WTC11 (cell line): ENCODE measurements around the gene UGT2A2. TPM values are rescaled to one million over a fixed set of nuclear protein-coding genes. Genes with fewer than 3 reads are reported as not detected.
"Not testable (repeated sequence)": the region's sequence is repeated elsewhere in the genome, so short reads cannot be mapped to it uniquely, and the experiment has no call there.

Source experiments
- ATAC-seq: fragments of 200-7000 bp; cut with Tn5 transposase; 2 replicates; pipeline ENCODE4 v1.10.0; 2021; ENCODE audit warnings: mild to moderate bottlenecking, moderate library complexity
- CTCF ChIA-PET: fragments of 300-600 bp; sonication (Branson Sonifier 250); formaldehyde crosslinking; loops from one replicate; lab custom pipeline; 2021; ENCODE audit warnings: antibody characterized with exemption; lab: Charles Lee
- POLR2A ChIA-PET: fragments of 350-600 bp; sonication (Branson Sonifier 250); formaldehyde crosslinking; loops from one replicate; lab custom pipeline; 2021; ENCODE audit warnings: antibody characterized with exemption; lab: Charles Lee
- DNase-seq: peaks from one replicate; pipeline ENCODE4 v3.0.0; 2021; ENCODE audit warnings: low spot score
- H3K27ac Mint-ChIP-seq: 2 replicates; pipeline ENCODE4 v1.8.0; 2021; ENCODE audit warnings: mixed read lengths
- H3K27me3 Mint-ChIP-seq: 2 replicates; pipeline ENCODE4 v1.8.0; 2021; ENCODE audit warnings: low read depth, mild to moderate bottlenecking, moderate library complexity, mixed read lengths
- H3K36me3 Mint-ChIP-seq: 2 replicates; pipeline ENCODE4 v1.8.0; 2021; ENCODE audit warnings: mixed read lengths
- H3K4me1 Mint-ChIP-seq: 2 replicates; pipeline ENCODE4 v1.8.0; 2022; ENCODE audit warnings: mixed read lengths
- H3K4me3 Mint-ChIP-seq: 2 replicates; pipeline ENCODE4 v1.8.0; 2021; ENCODE audit warnings: mild to moderate bottlenecking, moderate library complexity, mixed read lengths
- H3K9me3 Mint-ChIP-seq: 2 replicates; pipeline ENCODE4 v1.8.0; 2021; ENCODE audit warnings: mixed read lengths
- ATF3 ChIP-seq: sonication (generic); formaldehyde crosslinking; conservative IDR thresholded peaks from 2 replicates; pipeline ENCODE4 v1.8.1; 2022; ENCODE audit warnings: mild to moderate bottlenecking, missing genetic modification reagents
- CBFB ChIP-seq: sonication (generic); formaldehyde crosslinking; IDR thresholded peaks from 2 replicates; pipeline ENCODE4 v1.8.1; 2022; ENCODE audit warnings: mild to moderate bottlenecking, low read depth, missing genetic modification reagents
- CREB1 ChIP-seq: sonication (generic); formaldehyde crosslinking; IDR thresholded peaks from 2 replicates; pipeline ENCODE4 v1.8.0; 2023; ENCODE audit warnings: mild to moderate bottlenecking, missing genetic modification reagents
- ERG ChIP-seq: fragments of 250-450 bp; sonication (Bioruptor Pico); IDR thresholded peaks from 2 replicates; pipeline ENCODE4 v1.8.0; 2021; ENCODE audit warnings: mild to moderate bottlenecking
- FOXK1 ChIP-seq: sonication (generic); formaldehyde crosslinking; IDR thresholded peaks from 2 replicates; pipeline ENCODE4 v1.8.0; 2022; ENCODE audit warnings: mild to moderate bottlenecking, moderate library complexity, missing genetic modification reagents
- JAZF1 ChIP-seq: fragments of 250-450 bp; sonication (Bioruptor Pico); IDR thresholded peaks from 2 replicates; pipeline ENCODE4 v1.9.0; 2021; ENCODE audit warnings: moderate library complexity, mild to moderate bottlenecking, inconsistent platforms
- KAT7 ChIP-seq: sonication (generic); formaldehyde crosslinking; IDR thresholded peaks from 2 replicates; pipeline ENCODE4 v1.8.1; 2023; ENCODE audit warnings: missing genetic modification reagents, mild to moderate bottlenecking, borderline replicate concordance
- MLX ChIP-seq: sonication (generic); formaldehyde crosslinking; IDR thresholded peaks from 2 replicates; pipeline ENCODE4 v1.8.1; 2023; ENCODE audit warnings: mild to moderate bottlenecking, missing genetic modification reagents, moderate library complexity
- NR1H2 ChIP-seq: sonication (generic); formaldehyde crosslinking; IDR thresholded peaks from 2 replicates; pipeline ENCODE4 v1.9.0; 2021; ENCODE audit warnings: mild to moderate bottlenecking, moderate library complexity, missing genetic modification reagents
- NR3C1 ChIP-seq: sonication (generic); formaldehyde crosslinking; conservative IDR thresholded peaks from 2 replicates; pipeline ENCODE4 v1.8.1; 2023; ENCODE audit warnings: low read depth, mild to moderate bottlenecking, missing genetic modification reagents
- SMAD3 ChIP-seq: sonication (generic); formaldehyde crosslinking; IDR thresholded peaks from 2 replicates; pipeline ENCODE4 v1.8.0; 2022; ENCODE audit warnings: missing genetic modification reagents, mild to moderate bottlenecking, borderline replicate concordance
- SMAD4 ChIP-seq: sonication (generic); formaldehyde crosslinking; IDR thresholded peaks from 2 replicates; pipeline ENCODE4 v1.8.0; 2022; ENCODE audit warnings: mild to moderate bottlenecking, missing genetic modification reagents
- USF1 ChIP-seq: sonication (generic); formaldehyde crosslinking; IDR thresholded peaks from 2 replicates; pipeline ENCODE4 v1.8.0; 2022; ENCODE audit warnings: mild to moderate bottlenecking, missing genetic modification reagents
- USF2 ChIP-seq: sonication (generic); formaldehyde crosslinking; IDR thresholded peaks from 2 replicates; pipeline ENCODE4 v1.8.1; 2023; ENCODE audit warnings: mild to moderate bottlenecking, missing genetic modification reagents, moderate library complexity
- ZNF138 ChIP-seq: sonication (generic); formaldehyde crosslinking; conservative IDR thresholded peaks from 2 replicates; pipeline ENCODE4 v1.8.1; 2022; ENCODE audit warnings: mild to moderate bottlenecking, moderate library complexity, missing genetic modification reagents
- ZNF232 ChIP-seq: sonication (generic); formaldehyde crosslinking; IDR thresholded peaks from 2 replicates; pipeline ENCODE4 v1.8.0; 2022; ENCODE audit warnings: mild to moderate bottlenecking, missing genetic modification reagents
- ZNF423 ChIP-seq: fragments of 250-450 bp; sonication (Bioruptor Pico); IDR thresholded peaks from 2 replicates; pipeline ENCODE4 v2.1.2; 2022; ENCODE audit warnings: mild to moderate bottlenecking, moderate library complexity
- total RNA-seq: library from RNA; stranded (reverse); gene quantifications from 3 replicates; pipeline ENCODE4 v1.2.3, GENCODE V29; 2021
- TF ChIP-seq, protein P1 (sequence below): sonication (generic); formaldehyde crosslinking; IDR thresholded peaks from 2 replicates; pipeline ENCODE4 v1.8.0; 2023; ENCODE audit warnings: mild to moderate bottlenecking, missing genetic modification reagents
- TF ChIP-seq, protein P2 (sequence below): sonication (generic); formaldehyde crosslinking; IDR thresholded peaks from 2 replicates; pipeline ENCODE4 v1.8.0; 2022; ENCODE audit warnings: mild to moderate bottlenecking, missing genetic modification reagents

The UGT2A2 gene
- total RNA-seq, 1 experiment from 2014 or later, result not detected

DNA sequence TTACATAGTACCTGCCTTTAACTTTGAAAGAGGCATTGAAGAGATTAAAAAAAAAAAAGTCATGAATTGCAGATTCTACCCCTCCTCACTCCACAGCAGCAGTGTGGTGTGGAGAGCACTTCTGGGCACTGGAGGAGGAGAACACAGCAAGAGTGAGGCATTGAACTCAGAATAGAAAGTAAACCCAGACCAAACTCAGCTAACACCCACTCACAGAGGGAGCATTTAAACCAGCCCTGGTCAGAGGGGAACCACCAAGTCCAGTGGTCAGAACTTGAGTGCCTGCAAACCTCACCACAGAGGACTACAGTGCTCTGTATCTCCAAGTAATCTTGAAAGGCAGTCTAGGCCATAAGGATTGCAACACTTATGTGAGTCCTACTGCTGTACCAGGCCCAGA is 29.2 kb upstream of the UGT2A2 start:
- no peak for ATAC-seq
- Mint-ChIP-seq H3K9me3 (peaks cover 5% of the 10 kb centered on the region), H3K36me3 (peaks cover 5% of the 10 kb centered on the region), H3K27me3 (no peaks in the 10 kb centered on the region; the same call in 1 of the 2 replicates), H3K27ac (no peak overlapping the region), H3K4me1 (peaks cover 8% of the 10 kb centered on the region), H3K4me3 (no peak overlapping the region)
- ChIA-PET POLR2A (no interaction called here), CTCF (no interaction called here)
- no peak for DNase-seq
- TF ChIP-seq ZNF232 (CRISPR knock-in tag), result no peak
- TF ChIP-seq, protein P1, sequence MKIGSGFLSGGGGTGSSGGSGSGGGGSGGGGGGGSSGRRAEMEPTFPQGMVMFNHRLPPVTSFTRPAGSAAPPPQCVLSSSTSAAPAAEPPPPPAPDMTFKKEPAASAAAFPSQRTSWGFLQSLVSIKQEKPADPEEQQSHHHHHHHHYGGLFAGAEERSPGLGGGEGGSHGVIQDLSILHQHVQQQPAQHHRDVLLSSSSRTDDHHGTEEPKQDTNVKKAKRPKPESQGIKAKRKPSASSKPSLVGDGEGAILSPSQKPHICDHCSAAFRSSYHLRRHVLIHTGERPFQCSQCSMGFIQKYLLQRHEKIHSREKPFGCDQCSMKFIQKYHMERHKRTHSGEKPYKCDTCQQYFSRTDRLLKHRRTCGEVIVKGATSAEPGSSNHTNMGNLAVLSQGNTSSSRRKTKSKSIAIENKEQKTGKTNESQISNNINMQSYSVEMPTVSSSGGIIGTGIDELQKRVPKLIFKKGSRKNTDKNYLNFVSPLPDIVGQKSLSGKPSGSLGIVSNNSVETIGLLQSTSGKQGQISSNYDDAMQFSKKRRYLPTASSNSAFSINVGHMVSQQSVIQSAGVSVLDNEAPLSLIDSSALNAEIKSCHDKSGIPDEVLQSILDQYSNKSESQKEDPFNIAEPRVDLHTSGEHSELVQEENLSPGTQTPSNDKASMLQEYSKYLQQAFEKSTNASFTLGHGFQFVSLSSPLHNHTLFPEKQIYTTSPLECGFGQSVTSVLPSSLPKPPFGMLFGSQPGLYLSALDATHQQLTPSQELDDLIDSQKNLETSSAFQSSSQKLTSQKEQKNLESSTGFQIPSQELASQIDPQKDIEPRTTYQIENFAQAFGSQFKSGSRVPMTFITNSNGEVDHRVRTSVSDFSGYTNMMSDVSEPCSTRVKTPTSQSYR (CRISPR knock-in tag), result no peak
- TF ChIP-seq, protein P2, sequence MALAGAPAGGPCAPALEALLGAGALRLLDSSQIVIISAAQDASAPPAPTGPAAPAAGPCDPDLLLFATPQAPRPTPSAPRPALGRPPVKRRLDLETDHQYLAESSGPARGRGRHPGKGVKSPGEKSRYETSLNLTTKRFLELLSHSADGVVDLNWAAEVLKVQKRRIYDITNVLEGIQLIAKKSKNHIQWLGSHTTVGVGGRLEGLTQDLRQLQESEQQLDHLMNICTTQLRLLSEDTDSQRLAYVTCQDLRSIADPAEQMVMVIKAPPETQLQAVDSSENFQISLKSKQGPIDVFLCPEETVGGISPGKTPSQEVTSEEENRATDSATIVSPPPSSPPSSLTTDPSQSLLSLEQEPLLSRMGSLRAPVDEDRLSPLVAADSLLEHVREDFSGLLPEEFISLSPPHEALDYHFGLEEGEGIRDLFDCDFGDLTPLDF (CRISPR knock-in tag), result no peak
- TF ChIP-seq CBFB (CRISPR knock-in tag), result no peak
- TF ChIP-seq USF2 (CRISPR knock-in tag), result no peak
- no peak for TF ChIP-seq KAT7 (CRISPR knock-in tag)
- TF ChIP-seq ERG, result no peak
- TF ChIP-seq JAZF1 (CRISPR knock-in tag), result no peak
- no peak for TF ChIP-seq CREB1 (CRISPR knock-in tag)
- TF ChIP-seq NR1H2 (CRISPR knock-in tag), result no peak
- no peak for TF ChIP-seq NR3C1 (CRISPR knock-in tag)
- TF ChIP-seq SMAD4 (CRISPR knock-in tag), result no peak
- no peak for TF ChIP-seq SMAD3 (CRISPR knock-in tag)
- no peak for TF ChIP-seq ATF3
- no peak for TF ChIP-seq USF1
- TF ChIP-seq MLX (CRISPR knock-in tag), result no peak
- no peak for TF ChIP-seq FOXK1 (CRISPR knock-in tag)
- no peak for TF ChIP-seq ZNF423 (CRISPR knock-in tag)
- no peak for TF ChIP-seq ZNF138 (CRISPR knock-in tag)

DNA sequence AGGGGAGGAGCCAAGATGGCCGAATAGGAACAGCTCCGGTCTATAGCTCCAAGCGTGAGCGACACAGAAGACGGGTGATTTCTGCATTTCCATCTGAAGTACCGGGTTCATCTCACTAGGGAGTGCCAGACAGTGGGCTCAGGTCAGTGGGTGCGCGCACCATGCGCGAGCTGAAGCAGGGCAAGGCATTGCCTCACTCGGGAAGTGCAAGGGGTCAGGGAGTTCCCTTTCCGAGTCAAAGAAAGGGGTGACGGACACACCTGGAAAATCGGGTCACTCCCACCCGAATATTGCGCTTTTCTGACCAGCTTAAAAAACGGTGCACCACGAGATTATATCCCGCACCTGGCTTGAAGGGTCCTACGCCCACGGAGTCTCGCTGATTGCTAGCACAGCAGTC is 24.6 kb upstream of the UGT2A2 start:
- peaks cover 30% of the 10 kb centered on the region for H3K9me3 Mint-ChIP-seq
- H3K4me1 Mint-ChIP-seq, result peaks cover 14% of the 10 kb centered on the region
- DNase-seq, POLR2A ChIA-PET, CTCF ChIA-PET, ATAC-seq, H3K27me3 Mint-ChIP-seq: not testable (repeated sequence)
- H3K4me3 Mint-ChIP-seq, result peak overlapping the region; percentile 78
- peaks cover 21% of the 10 kb centered on the region for H3K36me3 Mint-ChIP-seq
- peak overlapping the region; percentile 70; the same call in 1 of the 2 replicates for H3K27ac Mint-ChIP-seq

GRCh38 chr4:69661130-69661803 is 21.8 kb upstream of the UGT2A2 start:
- ATAC-seq, H3K27ac Mint-ChIP-seq, POLR2A ChIA-PET, CTCF ChIA-PET, H3K4me3 Mint-ChIP-seq, H3K27me3 Mint-ChIP-seq, DNase-seq: not testable (repeated sequence)
- peaks cover 31% of the 10 kb centered on the region for H3K9me3 Mint-ChIP-seq
- H3K36me3 Mint-ChIP-seq, result peaks cover 24% of the 10 kb centered on the region
- H3K4me1 Mint-ChIP-seq, result peaks cover 21% of the 10 kb centered on the region
